HG02943 (cell line): ENCODE measurements around the gene SH3RF3.

ENCODE experiments used
- ATAC-seq: cut with Tn5 transposase; IDR thresholded peaks from one replicate; pipeline ENCODE4 v1.9.1; 2021; ENCODE audit warnings: mild to moderate bottlenecking, low read depth, moderate library complexity; ENCODE audit not compliant: unreplicated experiment

Gene SH3RF3

DNA sequence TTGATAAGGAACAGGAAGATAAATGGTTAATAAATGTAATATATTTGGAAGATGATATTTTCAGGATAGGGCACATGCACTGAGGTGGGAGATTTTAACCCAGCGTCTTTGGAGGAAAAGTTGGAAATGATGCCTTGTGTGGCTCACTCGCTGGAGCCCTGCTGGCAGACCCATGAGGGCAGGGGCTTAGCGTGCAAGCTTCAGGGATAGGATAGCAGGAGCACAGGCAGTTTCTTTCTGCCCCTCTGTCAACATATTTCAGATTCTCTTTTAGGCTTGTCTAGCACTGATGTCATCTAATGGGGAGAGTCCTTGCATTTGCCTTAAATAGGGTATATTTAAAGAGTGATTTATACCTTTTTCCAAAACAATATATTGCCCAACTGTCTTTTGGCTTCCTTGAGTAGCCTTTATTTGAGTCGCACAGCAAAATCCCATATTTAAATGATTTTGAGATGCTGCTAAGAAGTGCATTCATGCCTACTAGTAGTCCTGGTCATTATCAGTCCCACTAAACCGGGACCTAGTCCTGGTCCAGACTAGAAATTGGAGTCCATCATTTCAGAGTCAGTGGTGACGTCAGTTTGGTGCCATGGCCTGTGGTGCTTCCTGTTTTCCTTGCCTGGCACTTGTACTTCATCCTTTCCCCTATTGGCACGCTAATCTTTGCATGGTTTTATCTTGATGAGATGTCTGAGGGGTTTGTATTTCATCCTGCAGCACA is 45.8 kb downstream of the SH3RF3 start:
- ATAC-seq: no peak

GRCh38 chr2:109175350-109175678 is 46.3 kb downstream of the SH3RF3 start:
- ATAC-seq: no peak

- ATAC-seq: no peak
These were observed 47.9 kb downstream of the SH3RF3 start for GRCh38 chr2:109176928-109177327.

DNA sequence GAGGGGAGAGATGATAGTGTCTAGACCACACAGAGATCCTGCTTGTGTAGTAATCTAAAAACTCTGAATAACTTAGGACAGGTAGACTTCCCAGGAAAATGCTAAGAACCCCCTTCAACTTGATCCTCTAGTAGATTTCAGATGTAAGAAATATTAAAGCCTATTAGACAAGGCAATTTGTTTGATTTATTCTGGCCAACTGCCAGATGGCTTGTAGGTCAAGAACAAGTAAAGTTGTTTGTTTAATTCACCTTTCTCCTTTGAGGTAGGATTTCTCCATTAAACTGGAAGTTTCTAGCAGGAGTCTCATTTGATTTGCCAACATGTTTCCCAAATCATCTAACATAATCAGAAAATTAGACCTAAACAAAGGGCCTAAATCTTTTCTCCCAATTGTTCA is 48.6 kb downstream of the SH3RF3 start:
- ATAC-seq: no peak

- ATAC-seq: no peak
These were observed 50.0 kb downstream of the SH3RF3 start for GRCh38 chr2:109178968-109179367.

GRCh38 chr2:109180786-109181185 is 51.8 kb downstream of the SH3RF3 start:
- ATAC-seq: no peak

DNA sequence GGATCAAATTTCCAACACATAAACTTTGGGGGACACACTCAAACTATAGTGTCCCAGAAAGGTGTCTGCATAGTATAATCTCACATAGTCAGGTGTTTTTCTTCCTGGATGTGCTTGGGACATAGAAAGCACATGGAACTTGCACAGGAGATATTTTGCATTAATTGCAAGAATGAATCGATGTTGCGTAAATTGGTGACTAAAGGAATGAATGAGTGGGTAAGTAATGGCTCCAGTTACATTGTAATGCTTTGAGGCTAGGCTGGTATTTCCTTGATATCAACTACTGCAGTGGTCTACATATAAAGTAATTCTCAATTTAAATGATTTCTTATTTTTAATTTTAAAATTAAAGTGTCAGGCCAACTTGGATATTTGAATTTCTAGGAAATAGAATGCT is 53.4 kb downstream of the SH3RF3 start:
- ATAC-seq: no peak

GRCh38 chr2:109183871-109184270 is 54.9 kb downstream of the SH3RF3 start:
- no peak for ATAC-seq

GRCh38 chr2:109184368-109184767 is 55.4 kb downstream of the SH3RF3 start:
- ATAC-seq: no peak

GRCh38 chr2:109185338-109185737 is 56.3 kb downstream of the SH3RF3 start:
- ATAC-seq: no peak

GRCh38 chr2:109185821-109186570 is 57.0 kb downstream of the SH3RF3 start:
- ATAC-seq: no peak

- no peak for ATAC-seq
These were observed 57.7 kb downstream of the SH3RF3 start for GRCh38 chr2:109186656-109187250.

GRCh38 chr2:109187711-109188495 is 58.9 kb downstream of the SH3RF3 start:
- no peak for ATAC-seq

- ATAC-seq: no peak
These were observed 59.5 kb downstream of the SH3RF3 start for GRCh38 chr2:109188496-109188890.

GRCh38 chr2:109188898-109189297 is 59.9 kb downstream of the SH3RF3 start:
- ATAC-seq: no peak

GRCh38 chr2:109189751-109190150 is 60.7 kb downstream of the SH3RF3 start:
- ATAC-seq: no peak

- ATAC-seq: peak; percentile 76
These were observed 65.0 kb downstream of the SH3RF3 start for GRCh38 chr2:109193807-109194619.

DNA sequence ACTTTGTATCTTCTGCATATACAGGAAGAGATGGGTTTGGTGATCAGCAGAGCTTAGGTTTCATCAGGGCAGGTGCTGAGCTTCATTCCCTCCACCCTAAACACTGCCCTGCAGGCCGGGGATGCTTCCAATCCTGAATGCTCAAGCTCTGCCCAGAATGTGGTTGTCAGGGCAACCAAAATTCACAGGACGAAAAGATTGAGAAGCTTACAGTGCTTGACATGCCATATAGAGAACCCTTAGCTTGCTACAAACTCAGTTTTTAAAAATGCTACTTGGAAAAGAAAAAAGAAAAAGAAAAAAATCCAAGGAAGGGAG is 65.6 kb downstream of the SH3RF3 start:
- ATAC-seq: no peak

DNA sequence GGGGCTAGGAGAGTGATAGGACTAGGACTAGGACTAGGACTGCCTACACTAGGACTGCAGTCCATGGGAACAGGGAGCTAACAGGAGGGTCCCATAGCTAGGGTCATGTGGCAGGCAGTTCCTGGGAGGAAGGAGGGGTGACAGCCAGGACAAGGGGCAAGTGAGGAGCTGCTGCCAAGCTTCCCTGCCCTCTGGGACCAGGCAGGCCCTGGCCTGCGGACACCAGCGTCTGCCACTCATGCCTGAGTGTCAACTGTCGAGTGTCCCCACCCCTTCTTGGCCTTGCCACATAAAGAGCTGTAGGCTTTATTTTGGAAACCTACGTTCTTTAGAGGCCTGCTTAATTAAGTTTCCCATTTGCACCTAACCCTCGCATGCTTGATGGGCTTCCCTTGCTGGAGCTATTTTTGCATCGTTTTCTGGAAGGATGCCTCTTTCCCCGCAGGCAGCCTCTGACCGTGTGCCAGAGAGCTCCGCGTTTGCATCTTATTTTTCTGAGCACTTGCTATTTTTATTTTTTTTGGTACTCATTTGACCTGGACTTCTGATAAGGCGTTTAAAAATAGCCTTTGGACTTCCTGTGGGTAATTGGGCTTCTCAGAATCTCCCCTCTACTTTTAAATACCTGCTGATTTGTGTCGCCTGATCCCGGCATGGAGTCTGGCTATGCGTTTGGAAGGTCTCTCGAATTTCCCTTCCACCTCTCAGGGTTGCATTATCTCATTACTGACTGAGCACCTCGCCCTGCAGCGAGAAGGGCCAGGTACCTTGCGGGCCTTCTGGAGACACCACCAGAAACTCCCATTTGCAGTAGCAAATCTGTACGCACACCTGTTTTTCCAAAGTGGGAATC is 66.4 kb downstream of the SH3RF3 start:
- no peak for ATAC-seq
